ENCODE measurements around the gene HES5.
"Not testable (repeated sequence)": the region's sequence is repeated elsewhere in the genome, so short reads cannot be mapped to it uniquely, and the experiment has no call there.

The HES5 gene

DNA sequence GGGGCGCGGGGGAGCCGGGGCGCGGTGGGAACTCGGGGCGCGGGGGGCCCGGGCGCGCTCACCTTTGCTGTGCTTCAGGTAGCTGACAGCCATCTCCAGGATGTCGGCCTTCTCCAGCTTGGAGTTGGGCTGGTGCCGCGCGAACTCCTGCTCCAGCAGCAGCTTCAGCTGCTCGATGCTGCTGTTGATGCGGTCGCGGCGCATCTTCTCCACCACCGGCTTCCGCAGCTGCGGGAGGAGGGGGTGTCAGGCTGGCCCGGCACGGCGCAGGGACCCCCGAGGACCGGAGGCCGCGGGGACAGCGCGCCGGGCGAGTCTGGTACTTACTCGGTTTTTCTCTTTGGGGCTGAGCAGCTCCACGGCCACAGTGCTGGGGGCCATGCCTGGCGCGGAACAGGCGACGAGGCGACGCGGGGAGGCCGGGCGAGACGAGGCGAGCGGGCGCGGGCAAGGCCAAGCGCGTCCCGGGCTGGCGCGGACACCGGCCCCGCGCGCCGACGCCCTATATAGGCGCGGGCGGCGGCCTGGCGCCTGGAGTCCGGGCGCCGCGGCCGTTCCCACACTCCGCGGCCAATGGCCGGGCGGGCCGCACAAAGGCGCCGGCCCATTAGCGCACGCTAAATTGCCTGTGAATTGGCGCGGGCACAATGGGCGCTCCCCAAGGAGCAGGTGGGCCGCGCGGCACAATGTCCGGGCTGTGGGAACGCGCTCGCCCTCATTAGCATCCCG is at the start of gene HES5:
Gene HES5 (minus strand): TSS at position 480 of the 729 bp plus-strand sequence. CDS start 99 bp downstream, at position 381.
- no peak for DNase-seq (ENCODE audit: low read depth in 2 of 2)

GRCh38 chr1:2578758-2579118 is 48.7 kb upstream of the HES5 start:
- DNase-seq (ENCODE audit: low read depth in 2 of 2): no peak

DNA sequence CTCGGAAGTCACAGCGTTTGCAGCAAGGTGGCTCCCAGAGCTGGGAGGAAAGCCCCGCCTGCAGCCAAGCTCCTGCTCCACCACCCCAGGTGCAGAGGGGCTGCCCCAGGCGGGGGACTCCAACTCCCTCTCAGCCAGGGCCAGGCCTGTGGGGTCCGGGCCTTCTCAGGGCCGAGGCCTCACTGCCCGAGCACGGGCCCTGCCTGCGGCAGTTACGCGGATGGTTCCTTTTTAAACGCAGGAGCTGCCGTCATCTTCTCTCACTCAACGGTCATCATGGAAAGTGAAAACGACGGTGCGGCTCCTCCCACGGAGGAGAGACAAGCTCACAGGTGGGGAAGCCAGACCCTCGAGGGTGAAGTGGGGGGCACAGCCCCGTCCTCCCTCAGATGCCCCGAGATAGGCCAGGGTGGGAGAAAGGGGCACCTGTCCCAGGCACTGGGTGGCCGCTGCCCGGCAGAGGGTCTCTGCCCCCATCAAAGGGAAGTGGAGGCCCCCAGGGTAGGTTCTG is 47.6 kb upstream of the HES5 start:
- DNase-seq (ENCODE audit: low read depth in 2 of 2): peak in 1 of 2 donors; percentile 24

DNA sequence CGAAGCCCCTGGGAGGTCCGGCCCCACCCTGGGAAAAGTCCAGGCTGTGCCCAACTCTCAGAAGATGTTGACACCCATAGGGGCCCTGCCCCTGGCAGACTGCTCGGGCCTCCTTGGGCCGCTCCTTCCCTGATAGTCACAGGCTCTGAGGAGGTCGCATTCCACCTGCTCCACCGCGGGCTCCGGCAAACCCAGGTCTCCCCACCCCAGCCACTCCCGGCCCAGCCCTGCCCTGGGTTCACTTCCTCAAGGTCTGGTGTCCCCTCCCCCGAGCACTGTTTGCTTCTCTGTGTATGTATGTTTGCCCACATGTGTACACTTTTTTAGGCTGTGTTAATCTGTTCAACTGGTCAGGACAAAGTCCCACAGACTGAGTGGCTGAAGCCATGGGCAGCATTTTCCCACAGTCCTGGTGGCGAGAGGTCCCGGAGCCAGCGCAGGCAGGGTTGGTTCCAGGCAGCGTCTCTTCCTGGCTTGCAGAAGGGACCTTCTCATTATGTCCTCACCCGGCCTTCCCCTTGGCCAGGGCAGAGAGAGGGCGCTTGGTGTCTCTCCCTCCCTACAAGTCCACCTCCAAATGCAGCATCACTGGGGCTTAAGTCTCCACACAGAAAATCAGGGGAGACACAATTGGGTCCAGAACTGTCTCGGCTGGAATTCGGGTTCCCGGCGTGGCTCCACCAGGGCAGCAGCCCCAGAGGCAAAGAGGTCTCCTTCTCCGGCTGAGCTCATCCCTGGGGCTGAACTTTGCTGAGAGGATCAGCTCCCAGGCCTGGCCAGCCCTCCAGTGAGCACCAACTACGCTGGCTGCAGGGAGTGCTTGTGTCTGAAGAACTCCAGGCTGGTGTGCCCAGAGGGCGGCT is 46.0 kb upstream of the HES5 start:
- no peak for DNase-seq (ENCODE audit: low read depth in 2 of 2)

DNA sequence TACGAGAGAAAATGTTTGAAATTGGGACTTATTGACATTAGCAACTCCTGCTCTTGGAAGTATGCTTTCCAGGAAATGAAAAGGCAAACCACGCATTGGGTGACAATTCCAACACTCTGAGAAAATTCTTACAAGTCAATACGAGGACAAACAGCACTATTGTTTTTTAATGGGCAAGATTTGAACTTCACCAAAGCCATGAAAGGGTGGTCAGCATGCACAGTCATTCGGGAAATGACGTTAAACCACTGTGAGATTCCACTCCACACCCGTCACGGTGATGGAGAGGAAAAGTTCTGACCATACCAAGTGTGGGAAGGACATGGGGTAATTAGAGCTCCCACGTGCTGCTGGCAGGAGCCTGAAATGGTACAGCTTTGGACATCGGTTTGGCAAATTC is 44.3 kb upstream of the HES5 start:
- no peak for DNase-seq (ENCODE audit: low read depth in 2 of 2)

DNA sequence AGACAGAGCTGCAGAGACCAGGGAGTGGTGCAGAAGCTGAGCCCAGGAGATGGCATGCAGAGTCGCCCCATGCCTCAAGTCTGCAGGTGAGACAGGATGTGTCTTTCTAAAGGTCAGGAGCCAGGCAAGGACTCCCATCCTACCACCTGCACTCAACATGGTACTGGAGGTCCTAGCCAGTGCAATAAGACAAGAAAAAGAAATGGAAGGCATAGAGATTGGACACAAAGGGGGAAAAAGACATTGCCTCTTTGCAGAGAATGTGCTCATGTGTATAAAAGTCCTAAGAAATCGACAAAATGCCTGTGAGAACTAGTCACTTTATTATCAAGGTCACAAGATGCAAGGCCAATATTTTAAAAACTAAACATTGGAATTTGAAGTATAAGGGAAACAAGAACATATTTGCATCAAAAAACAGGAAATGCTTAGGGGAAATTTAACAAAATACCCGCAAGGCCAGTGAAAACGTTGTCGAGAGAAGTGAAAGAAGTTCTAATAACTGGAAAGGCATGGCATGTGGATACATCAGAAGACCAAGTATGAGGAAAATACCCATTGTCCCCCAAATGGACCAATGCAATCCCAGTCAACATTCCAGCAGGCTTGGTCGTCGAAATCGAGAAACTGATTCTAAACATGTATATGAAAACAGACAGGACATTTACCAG is 43.3 kb upstream of the HES5 start:
- no peak for DNase-seq (ENCODE audit: low read depth in 2 of 2)

DNA sequence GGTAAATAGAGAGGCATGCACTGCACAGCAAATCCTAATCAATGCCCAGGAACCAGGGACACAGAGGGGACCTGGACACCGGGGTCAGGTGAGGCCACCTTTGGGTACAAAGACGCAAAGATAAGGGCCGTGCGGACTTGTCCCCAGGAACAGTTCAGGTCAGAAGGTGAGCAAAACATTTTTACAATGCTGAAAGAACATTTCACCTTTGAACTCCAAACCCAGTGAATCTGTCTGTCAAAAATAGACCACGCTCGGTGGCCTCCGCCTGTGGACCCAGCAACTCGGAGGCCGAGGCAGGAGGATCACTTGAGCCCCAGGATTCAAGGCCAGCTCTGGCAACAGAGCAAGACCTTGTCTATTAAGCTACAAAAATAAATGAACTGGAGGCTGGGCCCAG is 41.3 kb upstream of the HES5 start:
- no peak for DNase-seq (ENCODE audit: low read depth in 2 of 2)

DNA sequence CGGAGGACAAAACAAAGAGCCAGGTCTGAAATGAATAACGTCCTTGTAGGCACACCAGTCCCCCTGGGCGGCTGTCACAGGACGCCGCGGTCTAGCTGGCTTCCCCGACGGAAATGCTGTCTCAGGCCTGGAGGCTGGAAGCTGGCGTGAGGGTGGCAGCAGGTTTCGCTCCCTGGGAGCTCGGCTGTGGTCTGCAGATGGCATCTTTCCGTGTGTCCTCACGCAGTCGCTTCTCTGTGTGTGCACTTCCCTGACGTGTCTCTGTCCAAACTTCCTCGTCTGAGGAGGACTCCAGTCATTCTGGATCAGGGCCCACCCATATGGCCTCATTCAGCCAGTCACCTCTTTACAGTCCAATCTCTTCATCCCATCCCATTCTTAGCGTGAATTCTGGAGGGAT is 40.3 kb upstream of the HES5 start:
- DNase-seq (ENCODE audit: low read depth in 2 of 2): no peak

GRCh38 chr1:2569703-2570102 is 39.6 kb upstream of the HES5 start:
- not testable (repeated sequence) for DNase-seq (ENCODE audit: low read depth in 2 of 2)

DNA sequence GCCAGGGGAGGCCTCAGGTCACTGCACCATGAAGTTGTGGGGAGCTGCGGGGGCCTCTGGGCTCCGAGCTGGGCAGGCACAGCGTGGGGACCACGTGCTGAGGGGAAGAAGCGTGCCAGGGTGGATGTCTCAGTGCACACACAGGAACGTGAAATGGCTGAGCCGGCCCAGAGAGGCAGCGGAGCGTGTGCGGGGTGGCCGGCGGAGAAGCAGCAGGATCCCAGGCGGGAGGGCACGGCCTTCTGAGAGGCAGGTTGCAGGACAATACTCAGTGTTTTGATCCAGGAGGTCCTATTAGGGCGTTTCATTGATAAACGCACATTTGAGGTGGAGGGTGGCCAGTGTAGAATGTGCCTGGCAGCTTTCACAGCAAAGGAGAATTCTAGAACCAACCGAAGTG is 39.0 kb upstream of the HES5 start:
- no peak for DNase-seq (ENCODE audit: low read depth in 2 of 2)

DNA sequence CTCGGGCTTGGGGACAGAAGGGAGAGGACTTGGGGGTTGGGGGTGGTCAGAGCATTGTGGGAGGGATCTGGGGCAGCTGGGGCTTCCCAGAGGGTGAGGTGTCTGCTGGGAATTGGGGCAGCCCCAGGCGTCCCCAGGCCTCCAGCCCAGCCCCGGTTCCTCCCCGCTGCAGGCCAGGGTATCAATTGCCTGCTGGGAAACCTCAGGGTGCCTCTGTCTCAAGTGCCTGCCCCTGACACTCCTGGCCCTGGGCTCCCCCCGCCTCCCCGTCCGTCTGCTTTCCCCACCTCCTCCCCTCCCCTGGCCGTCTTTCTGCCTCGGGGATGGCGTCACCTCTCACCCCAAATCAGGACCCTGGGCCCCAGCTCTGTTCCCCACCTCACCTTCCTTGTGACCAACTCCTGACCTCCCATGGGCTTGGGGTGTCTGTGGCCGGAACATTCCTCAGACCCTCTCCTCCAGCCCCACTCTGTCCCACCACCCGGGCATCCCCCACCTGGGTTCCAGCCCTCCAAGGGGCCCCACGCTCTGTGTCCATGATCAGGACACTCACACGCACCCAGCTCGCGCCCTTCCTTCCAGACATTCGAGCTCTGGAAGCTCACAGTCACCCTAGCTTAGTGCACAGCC is 38.2 kb upstream of the HES5 start:
- DNase-seq (ENCODE audit: low read depth in 2 of 2): not testable (repeated sequence)

DNA sequence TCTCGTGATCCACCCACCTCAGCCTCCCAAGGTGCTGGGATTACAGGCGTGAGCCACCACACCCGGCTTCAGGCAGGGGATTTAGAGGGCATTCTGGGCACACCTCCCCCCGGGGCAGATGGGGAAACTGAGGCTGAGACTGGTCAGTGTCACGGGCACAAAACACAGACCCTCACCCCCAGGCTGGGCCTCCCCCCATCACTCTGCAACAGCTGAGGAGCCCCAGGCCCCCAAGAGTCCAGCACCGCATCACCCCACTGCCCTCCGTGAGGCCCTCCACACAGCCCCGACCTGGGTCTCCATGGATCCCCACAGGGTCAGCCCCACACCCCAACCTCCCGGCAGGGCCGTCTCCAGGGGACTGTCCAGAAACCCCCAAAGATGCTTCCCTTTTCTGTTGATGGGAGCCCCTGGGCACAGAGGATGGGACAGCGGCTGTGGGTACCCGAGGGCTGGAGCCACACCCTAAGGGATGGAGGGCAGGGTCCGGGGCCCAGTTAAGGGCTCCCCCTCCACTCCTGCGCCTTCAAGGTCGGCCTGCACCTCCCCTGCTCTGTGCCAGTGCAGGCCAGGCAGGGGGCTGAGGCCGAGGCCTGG is 37.1 kb upstream of the HES5 start:
- DNase-seq (ENCODE audit: low read depth in 2 of 2): no peak

DNA sequence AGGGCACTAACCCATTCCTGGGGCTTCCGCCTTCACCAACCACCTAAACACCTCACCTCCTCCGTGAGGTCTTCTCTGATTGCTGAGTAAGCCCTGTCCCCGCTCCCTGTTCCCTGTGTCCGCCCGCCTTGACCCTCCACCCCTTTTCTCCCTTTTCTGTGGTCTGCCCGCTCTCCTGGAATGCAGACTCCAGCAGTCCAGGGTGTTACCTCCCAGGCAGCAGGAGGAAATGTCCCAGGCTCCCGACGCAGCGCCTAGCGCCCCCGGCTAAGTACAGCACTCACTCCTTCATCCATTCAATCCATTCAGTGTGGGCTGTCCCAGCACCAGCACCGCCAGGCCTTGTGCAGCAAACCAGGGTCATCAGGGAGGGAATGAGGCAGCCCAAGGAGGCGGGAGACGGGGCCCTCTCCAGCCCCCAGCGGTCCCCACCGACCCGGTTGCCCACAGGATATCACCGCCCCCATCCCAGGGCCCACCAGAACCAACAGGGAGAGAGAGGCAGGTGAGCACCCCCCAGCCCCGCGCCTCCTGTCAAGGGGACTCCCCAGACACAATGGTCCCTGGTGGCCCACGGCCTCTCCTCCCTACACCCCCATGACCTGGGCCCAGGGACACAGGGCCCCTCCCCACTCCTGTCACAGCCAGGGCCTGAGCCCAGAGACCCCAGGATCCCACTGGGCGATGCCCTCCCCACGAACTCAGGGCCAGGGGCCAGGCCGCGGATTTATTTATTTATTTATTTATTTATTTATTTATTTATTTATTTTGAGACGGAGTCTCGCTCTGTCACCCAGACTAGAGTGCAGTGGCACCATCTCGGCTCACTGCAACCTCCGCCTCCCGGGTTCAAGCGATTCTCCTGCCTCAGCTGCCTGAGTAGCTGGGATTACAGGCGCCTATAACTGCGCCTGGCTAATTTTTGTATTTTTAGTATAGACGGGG is 36.3 kb upstream of the HES5 start:
- no peak for DNase-seq (ENCODE audit: low read depth in 2 of 2)

GRCh38 chr1:2564815-2565374 is 34.8 kb upstream of the HES5 start:
- DNase-seq (ENCODE audit: low read depth in 2 of 2): no peak

- no peak for DNase-seq (ENCODE audit: low read depth in 2 of 2)
Observed at GRCh38 chr1:2564006-2564814, 34.1 kb upstream of the HES5 start.

DNA sequence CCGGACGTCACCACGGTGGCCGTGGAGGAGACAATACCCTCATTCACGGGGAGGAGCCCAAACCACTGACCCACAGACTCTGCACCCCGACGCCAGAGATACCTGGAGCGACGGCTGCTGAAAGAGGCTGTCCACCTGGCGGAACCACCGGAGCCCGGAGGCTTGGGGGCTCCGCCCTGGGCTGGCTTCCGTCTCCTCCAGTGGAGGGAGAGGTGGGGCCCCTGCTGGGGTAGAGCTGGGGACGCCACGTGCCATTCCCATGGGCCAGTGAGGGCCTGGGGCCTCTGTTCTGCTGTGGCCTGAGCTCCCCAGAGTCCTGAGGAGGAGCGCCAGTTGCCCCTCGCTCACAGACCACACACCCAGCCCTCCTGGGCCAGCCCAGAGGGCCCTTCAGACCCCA is 33.1 kb upstream of the HES5 start:
- no peak for DNase-seq (ENCODE audit: low read depth in 2 of 2)

DNA sequence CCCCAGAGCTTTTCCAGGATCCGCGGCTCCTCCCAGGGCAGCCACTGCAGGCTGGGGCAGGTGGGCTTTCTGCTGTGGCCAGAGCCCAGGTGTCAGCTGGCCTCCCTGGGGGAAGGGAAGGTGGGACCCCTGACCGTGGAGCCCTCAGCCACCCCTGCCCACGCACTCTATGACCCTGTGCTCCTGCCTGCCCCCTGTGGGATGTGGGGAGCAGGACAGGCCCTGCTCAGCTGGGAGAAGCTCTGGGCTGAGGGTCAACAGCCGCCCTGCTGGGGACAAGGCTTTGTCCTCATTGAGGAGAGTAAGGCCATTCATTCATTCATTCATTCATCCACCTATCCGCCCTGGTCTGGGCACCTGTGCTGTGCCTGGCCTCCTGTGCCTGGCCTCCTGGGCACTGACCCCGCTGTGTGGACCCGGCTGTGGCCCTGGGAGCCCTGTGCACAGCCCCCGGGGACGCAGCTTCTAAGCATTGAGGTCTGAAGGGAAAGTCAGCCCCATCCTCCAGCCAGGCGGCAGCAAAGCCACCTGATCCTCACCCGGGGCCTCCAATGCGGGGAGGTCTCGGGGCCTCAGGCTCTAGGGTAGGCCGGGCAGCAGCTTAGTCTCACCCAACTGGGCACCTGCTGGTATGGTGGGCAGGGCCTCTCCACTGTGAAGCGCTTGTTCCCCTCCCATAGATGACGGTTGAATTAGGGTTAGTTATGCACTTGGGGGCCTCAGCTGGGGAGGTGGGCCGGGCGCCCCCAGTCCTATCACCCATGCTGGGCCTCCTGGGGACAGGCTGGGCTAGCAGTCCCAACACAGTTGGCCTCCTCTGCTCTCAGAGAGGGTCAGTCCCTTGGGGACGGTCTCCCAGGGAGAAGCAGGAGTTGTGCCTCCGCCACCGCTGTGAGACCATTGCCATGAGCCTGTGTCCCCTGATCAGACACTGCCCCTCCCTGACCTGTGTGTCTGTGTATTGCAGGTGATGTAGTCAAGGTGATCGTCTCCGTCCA is 32.1 kb upstream of the HES5 start:
- DNase-seq (ENCODE audit: low read depth in 2 of 2): no peak

- DNase-seq (ENCODE audit: low read depth in 2 of 2): no peak
Observed at GRCh38 chr1:2561446-2561845, 31.4 kb upstream of the HES5 start.

Data from stimulated activated CD4-positive, alpha-beta T cell treated with anti-CD3 and anti-CD28 coated beads, Interleukin-1b, Interleukin-23, amount 100 ng/mL, for 4 hours (primary cell).